Measurements from ENCODE around the gene KAZN. TPM values are rescaled to one million over a fixed set of nuclear protein-coding genes. Genes with fewer than 3 reads are reported as not detected.

The KAZN gene
- total RNA-seq, 1 donor from 2014 or later: 11.6 TPM

- DNase-seq (ENCODE audit: low read depth, low spot score): no peak
- Mint-ChIP-seq H3K9me3 (no peaks in the 10 kb centered on the region), H3K27ac (ENCODE audit: unreplicated experiment) (peak overlapping the region; percentile 54), H3K4me1 (peaks cover 11% of the 10 kb centered on the region), H3K4me3 (no peak overlapping the region), H3K27me3 (ENCODE audit: low read depth) (no peaks in the 10 kb centered on the region), H3K36me3 (ENCODE audit: low read depth) (no peaks in the 10 kb centered on the region)
- TF ChIP-seq CTCF (conservative IDR thresholded peaks at IDR 0.05): no peak
These were observed 195.8 kb downstream of the KAZN start for GRCh38 chr1:14794136-14794768.

GRCh38 chr1:14794906-14795305, 196.4 kb downstream of the KAZN start:
- DNase-seq (ENCODE audit: low read depth, low spot score): no peak
- Mint-ChIP-seq H3K36me3 (ENCODE audit: low read depth) (no peaks in the 10 kb centered on the region), H3K4me3 (no peak overlapping the region), H3K27me3 (ENCODE audit: low read depth) (no peaks in the 10 kb centered on the region), H3K4me1 (peaks cover 8% of the 10 kb centered on the region), H3K27ac (ENCODE audit: unreplicated experiment) (no peak overlapping the region), H3K9me3 (no peaks in the 10 kb centered on the region)
- no peak for TF ChIP-seq CTCF (conservative IDR thresholded peaks at IDR 0.05)

- TF ChIP-seq CTCF (conservative IDR thresholded peaks at IDR 0.05): no peak
- H3K27ac Mint-ChIP-seq (ENCODE audit: unreplicated experiment): no peak overlapping the region
- peaks cover 8% of the 10 kb centered on the region for H3K4me1 Mint-ChIP-seq
- no peak for DNase-seq (ENCODE audit: low read depth, low spot score)
- no peaks in the 10 kb centered on the region for H3K27me3 Mint-ChIP-seq (ENCODE audit: low read depth)
- no peaks in the 10 kb centered on the region for H3K9me3 Mint-ChIP-seq
- H3K36me3 Mint-ChIP-seq (ENCODE audit: low read depth): no peaks in the 10 kb centered on the region
- no peak overlapping the region for H3K4me3 Mint-ChIP-seq
These were observed 197.1 kb downstream of the KAZN start for GRCh38 chr1:14795589-14795988.

- Mint-ChIP-seq H3K4me3 (no peak overlapping the region), H3K27me3 (ENCODE audit: low read depth) (no peaks in the 10 kb centered on the region), H3K4me1 (no peaks in the 10 kb centered on the region), H3K27ac (ENCODE audit: unreplicated experiment) (no peak overlapping the region), H3K36me3 (ENCODE audit: low read depth) (no peaks in the 10 kb centered on the region), H3K9me3 (no peaks in the 10 kb centered on the region)
- no peak for TF ChIP-seq CTCF (conservative IDR thresholded peaks at IDR 0.05)
- no peak for DNase-seq (ENCODE audit: low read depth, low spot score)
These were observed 201.5 kb downstream of the KAZN start for GRCh38 chr1:14800014-14800413.

- H3K27ac Mint-ChIP-seq (ENCODE audit: unreplicated experiment): no peak overlapping the region
- no peaks in the 10 kb centered on the region for H3K27me3 Mint-ChIP-seq (ENCODE audit: low read depth)
- no peaks in the 10 kb centered on the region for H3K9me3 Mint-ChIP-seq
- DNase-seq (ENCODE audit: low read depth, low spot score): no peak
- no peak for TF ChIP-seq CTCF (conservative IDR thresholded peaks at IDR 0.05)
- H3K4me1 Mint-ChIP-seq: no peaks in the 10 kb centered on the region
- H3K36me3 Mint-ChIP-seq (ENCODE audit: low read depth): no peaks in the 10 kb centered on the region
- no peak overlapping the region for H3K4me3 Mint-ChIP-seq
These were observed 202.1 kb downstream of the KAZN start for GRCh38 chr1:14800500-14801076.

Data from neural crest cell (in vitro differentiated cells).